Measurements from ENCODE around the gene MIXL1. TPM values are rescaled to one million over a fixed set of nuclear protein-coding genes. Genes with fewer than 3 reads are reported as not detected.

The MIXL1 gene
- total RNA-seq, 1 donor from 2014 or later = not detected

DNA sequence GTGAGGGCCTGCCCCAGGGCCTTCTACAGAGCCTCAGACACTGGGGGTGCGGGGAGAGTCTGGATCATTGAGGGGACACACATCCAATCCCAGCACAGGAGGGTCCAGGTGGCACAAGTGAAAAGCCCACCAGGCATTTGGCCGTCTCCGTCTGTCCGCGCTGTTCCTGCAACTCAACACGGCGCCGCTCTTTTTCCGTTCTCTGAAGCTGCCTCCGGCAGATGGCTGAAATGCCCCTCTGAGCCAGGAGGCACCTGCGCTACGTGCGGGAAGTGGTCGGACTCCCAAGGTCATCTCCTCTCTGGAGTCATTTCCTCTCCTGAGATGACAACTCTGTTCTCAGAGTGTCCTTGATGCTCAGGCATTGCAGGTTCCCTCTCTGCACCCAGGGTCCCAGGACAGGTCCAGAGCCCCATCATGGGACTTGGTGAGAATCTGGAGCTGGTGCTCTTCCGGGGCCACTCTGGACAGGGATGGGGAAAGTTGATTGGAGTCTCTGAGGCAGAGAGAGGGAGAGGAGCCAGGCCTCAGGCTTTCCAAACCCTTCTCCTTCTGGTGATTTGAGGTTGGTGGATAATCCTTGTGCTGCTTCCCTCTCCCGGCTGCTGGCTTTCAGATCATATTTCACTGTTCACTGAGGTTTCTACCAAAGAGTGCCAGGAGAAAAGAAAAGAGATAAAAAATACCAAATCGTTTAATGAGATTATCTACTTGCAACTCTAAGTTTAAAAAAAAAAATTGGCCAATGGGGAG is 14.0 kb upstream of the MIXL1 start:
- no peak for TF ChIP-seq EZH2 (IDR thresholded peaks at IDR 0.05)
- TF ChIP-seq, protein P1, sequence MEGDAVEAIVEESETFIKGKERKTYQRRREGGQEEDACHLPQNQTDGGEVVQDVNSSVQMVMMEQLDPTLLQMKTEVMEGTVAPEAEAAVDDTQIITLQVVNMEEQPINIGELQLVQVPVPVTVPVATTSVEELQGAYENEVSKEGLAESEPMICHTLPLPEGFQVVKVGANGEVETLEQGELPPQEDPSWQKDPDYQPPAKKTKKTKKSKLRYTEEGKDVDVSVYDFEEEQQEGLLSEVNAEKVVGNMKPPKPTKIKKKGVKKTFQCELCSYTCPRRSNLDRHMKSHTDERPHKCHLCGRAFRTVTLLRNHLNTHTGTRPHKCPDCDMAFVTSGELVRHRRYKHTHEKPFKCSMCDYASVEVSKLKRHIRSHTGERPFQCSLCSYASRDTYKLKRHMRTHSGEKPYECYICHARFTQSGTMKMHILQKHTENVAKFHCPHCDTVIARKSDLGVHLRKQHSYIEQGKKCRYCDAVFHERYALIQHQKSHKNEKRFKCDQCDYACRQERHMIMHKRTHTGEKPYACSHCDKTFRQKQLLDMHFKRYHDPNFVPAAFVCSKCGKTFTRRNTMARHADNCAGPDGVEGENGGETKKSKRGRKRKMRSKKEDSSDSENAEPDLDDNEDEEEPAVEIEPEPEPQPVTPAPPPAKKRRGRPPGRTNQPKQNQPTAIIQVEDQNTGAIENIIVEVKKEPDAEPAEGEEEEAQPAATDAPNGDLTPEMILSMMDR (IDR thresholded peaks at IDR 0.05) = no peak
- TF ChIP-seq EZH2phosphoT487 (IDR thresholded peaks at IDR 0.05) = no peak
- Histone ChIP-seq H3K27me3 (no peaks in the 10 kb centered on the region), H3K4me2 (peak overlapping the region; percentile 28), H3K4me1 (peaks cover 17% of the 10 kb centered on the region), H3K4me3 (no peak overlapping the region), H3K27ac (no peak overlapping the region), H3F3A (ENCODE audit: low read depth) (peaks cover 4% of the 10 kb centered on the region), H3K9ac (no peak overlapping the region), H3K79me2 (ENCODE audit: low read depth) (no peaks in the 10 kb centered on the region), H3K9me3 (ENCODE audit: low read depth) (no peaks in the 10 kb centered on the region), H4K20me1 (ENCODE audit: low read depth) (no peaks in the 10 kb centered on the region), H2AFZ (replicated peaks) (peak overlapping the region; percentile 71), H3K36me3 (no peaks in the 10 kb centered on the region)
- DNase-seq (ENCODE audit: low spot score) = no peak
- Mint-ChIP-seq H3K9me3 (no peaks in the 10 kb centered on the region), H3K4me3 (no peak overlapping the region), H3K27ac (no peak overlapping the region), H3K4me1 (peaks cover 25% of the 10 kb centered on the region), H3K36me3 (no peaks in the 10 kb centered on the region), H3K27me3 (ENCODE audit: insufficient read depth, low read depth) (peaks cover 15% of the 10 kb centered on the region)

DNA sequence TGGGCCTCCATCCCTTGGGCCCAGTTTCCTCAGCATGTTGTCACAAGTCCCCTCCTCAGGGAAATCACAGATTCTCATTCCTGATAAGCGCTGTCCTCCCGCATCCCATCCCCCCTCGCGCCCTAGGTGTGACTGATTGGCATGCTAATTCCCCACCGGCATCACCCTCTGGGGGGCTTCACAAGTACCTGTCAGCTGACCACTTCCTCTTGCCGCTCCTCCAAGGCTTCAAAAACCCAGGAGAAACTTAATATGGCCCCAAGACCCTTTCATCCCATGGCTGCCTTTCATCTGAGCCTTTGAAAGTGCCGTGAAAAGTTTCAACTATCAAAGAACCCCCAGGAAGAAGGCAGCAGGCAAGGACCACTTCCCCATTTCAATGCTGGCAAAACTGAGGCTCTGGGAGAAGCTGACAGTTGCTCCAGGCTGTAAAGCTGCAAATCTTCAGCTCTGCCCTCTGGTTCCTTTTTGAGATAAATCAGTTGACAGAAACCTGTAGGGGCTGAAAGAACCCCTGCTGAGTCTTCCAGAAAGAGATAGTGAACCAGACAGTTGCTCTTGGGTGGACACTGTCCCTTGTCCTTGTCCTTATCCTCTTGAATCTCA is 12.8 kb upstream of the MIXL1 start:
- Histone ChIP-seq H4K20me1 (ENCODE audit: low read depth) (no peaks in the 10 kb centered on the region), H2AFZ (replicated peaks) (no peak overlapping the region), H3K4me3 (no peak overlapping the region), H3F3A (ENCODE audit: low read depth) (peaks cover 4% of the 10 kb centered on the region), H3K36me3 (no peaks in the 10 kb centered on the region), H3K27ac (no peak overlapping the region), H3K27me3 (no peaks in the 10 kb centered on the region), H3K4me2 (no peak overlapping the region), H3K4me1 (peaks cover 26% of the 10 kb centered on the region), H3K9ac (no peak overlapping the region), H3K79me2 (ENCODE audit: low read depth) (no peaks in the 10 kb centered on the region), H3K9me3 (ENCODE audit: low read depth) (no peaks in the 10 kb centered on the region)
- Mint-ChIP-seq H3K4me1 (peaks cover 32% of the 10 kb centered on the region), H3K9me3 (no peaks in the 10 kb centered on the region), H3K27ac (peak overlapping the region; percentile 50), H3K27me3 (ENCODE audit: insufficient read depth, low read depth) (peaks cover 12% of the 10 kb centered on the region), H3K4me3 (peak overlapping the region; percentile 39), H3K36me3 (no peaks in the 10 kb centered on the region)
- no peak for DNase-seq (ENCODE audit: low spot score)
- TF ChIP-seq, protein P1 (IDR thresholded peaks at IDR 0.05) = no peak
- TF ChIP-seq EZH2 (IDR thresholded peaks at IDR 0.05) (no peak), EZH2phosphoT487 (IDR thresholded peaks at IDR 0.05) (no peak)

DNA sequence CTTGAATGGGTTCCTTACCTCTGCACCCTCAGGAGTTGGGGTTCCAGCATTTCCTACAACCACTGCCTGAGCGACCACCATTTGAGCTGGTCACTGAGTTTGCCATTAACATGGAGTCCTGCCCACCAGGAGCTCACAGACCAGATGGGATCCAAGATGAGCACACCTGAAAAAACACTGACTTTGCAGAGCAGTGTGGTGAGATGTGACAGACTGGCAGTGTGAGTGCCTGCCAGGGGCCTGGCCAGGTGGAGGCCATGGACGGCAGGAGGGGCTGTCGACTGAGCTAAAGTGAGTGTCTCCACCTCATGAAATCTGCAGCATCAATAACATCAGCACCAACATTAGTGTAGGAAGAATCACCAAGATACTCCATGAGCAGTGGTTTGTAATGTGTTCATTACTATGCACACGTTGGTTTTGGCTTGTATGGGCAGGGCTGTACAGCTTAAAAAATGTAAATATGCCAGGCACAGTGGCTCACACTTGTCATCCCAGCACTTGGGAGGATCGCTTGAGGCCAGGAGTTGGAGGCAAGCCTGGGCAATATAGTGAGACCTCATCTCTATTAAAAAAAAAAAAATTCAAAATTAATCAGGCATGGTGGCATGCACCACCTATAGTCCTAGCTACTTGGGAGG is 12.2 kb upstream of the MIXL1 start:
- H4K20me1 ChIP-seq (ENCODE audit: low read depth) = no peaks in the 10 kb centered on the region
- no peaks in the 10 kb centered on the region for H3K79me2 ChIP-seq (ENCODE audit: low read depth)
- H3K4me3 ChIP-seq = no peak overlapping the region
- no peak overlapping the region for H3K27ac ChIP-seq
- no peak overlapping the region for H3K4me2 ChIP-seq
- no peak overlapping the region for H3K9ac ChIP-seq
- H3F3A ChIP-seq (ENCODE audit: low read depth) = peaks cover 4% of the 10 kb centered on the region
- no peaks in the 10 kb centered on the region for H3K9me3 ChIP-seq (ENCODE audit: low read depth)
- TF ChIP-seq EZH2 (IDR thresholded peaks at IDR 0.05) = no peak
- TF ChIP-seq, protein P1 (IDR thresholded peaks at IDR 0.05) = no peak
- H3K4me3 Mint-ChIP-seq = no peak overlapping the region
- H3K4me1 ChIP-seq = peaks cover 26% of the 10 kb centered on the region
- no peaks in the 10 kb centered on the region for H3K36me3 ChIP-seq
- no peaks in the 10 kb centered on the region for H3K27me3 ChIP-seq
- DNase-seq (ENCODE audit: low spot score) = no peak
- no peaks in the 10 kb centered on the region for H3K9me3 Mint-ChIP-seq
- H3K4me1 Mint-ChIP-seq = peaks cover 36% of the 10 kb centered on the region
- peaks cover 9% of the 10 kb centered on the region for H3K27me3 Mint-ChIP-seq (ENCODE audit: insufficient read depth, low read depth)
- no peaks in the 10 kb centered on the region for H3K36me3 Mint-ChIP-seq
- H2AFZ ChIP-seq (replicated peaks) = no peak overlapping the region
- H3K27ac Mint-ChIP-seq = no peak overlapping the region
